T1000 (cell line): Measurements from ENCODE around the gene MYLK.
A peak's percentile ranks its signal among the peaks of the same experiment; 100 is the strongest.

ENCODE experiments used
- DNase-seq: peaks from one replicate; lab custom pipeline; 2025; ENCODE audit warnings: mixed read lengths; lab: John Stamatoyannopoulos, UW

Gene MYLK

DNA sequence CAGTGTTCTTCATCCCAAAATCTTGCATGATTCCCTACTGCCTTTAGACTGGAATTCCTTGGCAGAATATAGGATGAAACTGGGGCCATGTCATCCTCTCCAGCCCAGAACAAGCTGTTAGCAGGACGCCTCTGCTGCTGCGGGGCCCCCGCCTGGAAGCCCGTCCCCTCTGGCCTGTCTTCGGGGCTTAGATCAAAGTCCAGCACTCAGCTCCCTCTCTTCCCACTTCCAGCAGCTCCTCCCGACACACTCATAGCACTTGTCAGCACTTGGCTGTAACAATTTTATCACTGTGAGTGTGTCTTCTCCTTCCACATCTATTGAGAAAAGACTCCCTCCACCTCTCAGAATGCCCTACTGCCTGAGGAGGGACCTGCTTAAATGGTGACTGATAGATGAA, 187.3 kb downstream of the MYLK start:
- DNase-seq, result no peak

DNA sequence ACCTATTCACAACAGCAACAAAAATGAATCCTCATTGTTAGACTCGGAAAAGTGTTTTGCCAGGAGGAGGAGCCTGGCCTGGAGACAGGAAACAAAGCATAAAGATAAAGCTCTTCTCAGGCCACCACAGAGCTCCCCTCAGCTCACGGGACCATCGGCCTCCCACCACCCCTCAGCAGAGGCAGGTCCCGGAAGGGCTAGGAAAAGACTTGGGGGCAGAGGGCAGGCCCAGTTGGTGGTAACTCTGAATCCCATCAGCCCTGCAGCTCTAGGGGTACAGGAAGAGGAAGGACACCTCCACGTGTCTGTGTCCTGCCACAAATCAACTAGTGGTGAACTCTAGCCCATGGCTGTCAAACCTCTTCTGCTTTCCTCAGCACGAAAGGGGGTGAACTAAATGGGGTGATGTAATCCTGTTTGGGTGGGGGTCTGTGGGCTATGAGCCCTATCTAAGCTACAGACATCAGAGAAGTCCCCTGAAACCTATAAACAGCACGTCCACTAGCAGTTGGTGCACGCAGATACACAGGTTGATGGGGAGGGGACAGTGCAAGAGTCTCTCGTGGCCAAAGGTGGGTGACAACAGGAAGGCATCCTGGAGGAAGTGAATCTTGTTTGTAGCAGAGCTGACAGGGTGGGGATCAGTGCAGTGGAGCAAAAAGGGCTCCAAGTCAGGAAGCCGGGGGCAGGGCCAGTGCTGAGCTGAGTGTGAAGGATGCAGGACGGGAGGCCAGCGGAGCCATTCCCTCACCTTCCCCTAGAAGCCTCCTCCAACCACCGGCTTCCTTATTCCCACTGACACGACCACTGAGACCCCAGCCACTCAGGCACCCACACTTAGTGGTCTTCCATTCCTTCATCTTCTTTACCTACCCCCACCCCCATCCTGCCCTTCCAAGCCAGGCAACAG, 188.1 kb downstream of the MYLK start:
- DNase-seq, result no peak

DNA sequence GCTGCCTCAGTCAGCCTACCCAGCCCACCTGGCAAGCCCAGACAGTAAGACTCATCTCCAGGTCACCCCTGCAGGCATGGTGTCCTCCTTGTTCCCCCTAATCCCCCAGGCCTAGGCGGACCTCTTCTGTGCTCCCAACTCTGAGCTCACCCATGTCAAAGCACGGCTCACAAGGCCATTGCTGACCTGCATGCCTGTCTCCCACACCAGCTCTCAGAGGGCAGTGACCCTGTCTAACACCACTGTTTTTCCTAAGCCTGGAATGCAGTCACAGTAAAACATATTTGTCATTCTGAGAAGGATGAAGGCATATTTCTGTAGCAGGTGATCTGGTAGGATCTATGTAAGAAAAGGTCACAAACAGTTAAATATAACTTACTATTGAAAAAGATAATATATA, 189.0 kb downstream of the MYLK start:
- no peak for DNase-seq

DNA sequence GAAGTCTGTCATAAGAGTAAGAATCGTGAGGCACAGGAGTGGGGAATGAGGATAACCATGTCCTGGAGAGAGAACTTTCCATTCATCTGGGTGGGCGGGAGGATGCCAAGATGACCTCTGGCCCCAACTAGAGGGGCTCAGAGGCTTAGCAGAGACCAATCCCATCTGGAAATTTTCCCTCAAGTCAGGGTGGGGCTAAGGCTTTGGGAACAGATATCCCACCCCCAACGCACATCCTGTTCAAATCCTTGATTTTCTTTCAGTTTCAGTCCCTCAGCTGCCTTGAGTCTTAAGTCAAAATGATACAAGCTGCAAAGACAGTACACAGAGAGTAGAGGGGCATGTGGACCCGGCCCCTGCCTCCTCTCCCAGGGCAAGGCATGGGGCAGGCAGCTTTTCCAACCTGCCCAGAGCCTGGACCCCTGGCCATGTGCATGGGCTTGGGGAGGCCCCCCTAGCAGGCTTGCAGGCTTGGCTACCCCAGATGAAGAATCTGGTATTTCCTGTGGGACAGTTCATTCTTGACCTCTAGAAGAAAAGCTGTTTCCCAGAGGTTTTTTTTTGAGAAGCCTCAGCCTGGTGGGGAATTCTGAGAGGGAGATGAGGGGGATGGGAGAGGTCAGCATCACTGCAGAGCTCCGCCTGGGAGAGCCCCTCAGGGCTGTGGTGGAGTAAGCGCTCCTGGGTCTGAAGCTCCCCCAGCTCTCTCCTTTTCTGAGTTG, 189.6 kb downstream of the MYLK start:
- no peak for DNase-seq

DNA sequence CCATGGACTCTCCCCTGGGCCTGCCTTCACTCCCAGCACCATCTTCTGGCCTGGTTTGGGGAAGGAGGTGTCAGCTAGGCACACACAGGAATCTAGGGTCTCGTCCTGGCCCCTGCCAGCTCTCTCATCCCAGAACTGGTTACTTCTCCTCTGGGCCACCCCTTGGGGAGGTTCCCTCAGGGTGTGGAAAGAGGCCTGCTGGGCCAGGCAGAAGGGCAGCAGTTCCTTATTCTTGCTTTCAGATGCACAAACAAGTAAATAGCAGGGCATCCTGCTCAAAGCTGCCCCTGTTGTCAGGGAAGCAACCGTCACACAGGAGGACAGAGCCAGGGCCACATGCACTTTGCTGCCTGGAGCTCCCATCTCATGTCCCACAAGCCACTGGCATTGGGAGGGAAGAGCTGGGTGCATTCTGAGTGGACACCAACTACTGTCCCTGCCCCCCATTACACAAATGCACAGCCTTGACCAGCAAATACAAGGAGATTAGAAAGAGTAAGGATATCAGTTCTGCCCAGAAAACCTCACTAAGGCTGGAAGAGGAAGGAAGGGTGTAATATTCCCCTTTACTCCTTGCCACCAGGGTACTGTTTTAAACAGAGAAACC, 190.4 kb downstream of the MYLK start:
- no peak for DNase-seq

- DNase-seq, result no peak
Measured at GRCh38 chr3:123692671-123693070, 191.5 kb downstream of the MYLK start.

GRCh38 chr3:123692041-123692440, 192.1 kb downstream of the MYLK start:
- no peak for DNase-seq

DNA sequence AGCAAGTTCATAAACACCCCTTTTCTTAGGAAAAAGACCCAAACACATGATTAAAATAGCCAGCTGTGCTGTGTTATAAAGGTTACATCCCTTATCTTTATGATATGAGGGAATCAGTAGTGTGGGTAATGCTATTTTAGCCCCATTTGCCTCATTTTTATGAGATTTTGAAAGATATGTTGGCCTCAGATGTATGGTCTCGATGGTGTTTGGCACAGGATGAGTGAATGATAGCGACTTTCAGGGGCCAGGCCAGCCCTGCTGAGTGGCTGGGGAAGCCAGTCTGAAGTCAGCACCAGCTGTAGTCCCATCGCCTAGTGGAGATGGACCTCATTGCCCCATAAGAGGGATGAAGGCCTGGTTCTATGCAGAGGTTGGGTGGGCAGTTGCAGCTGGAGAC, 194.3 kb downstream of the MYLK start:
- DNase-seq, result no peak

- peak; percentile 67 for DNase-seq
Measured at GRCh38 chr3:123688241-123688747, 195.8 kb downstream of the MYLK start.

GRCh38 chr3:123687286-123687685, 196.8 kb downstream of the MYLK start:
- DNase-seq, result no peak

- no peak for DNase-seq
Measured at GRCh38 chr3:123686251-123686650, 197.9 kb downstream of the MYLK start.

DNA sequence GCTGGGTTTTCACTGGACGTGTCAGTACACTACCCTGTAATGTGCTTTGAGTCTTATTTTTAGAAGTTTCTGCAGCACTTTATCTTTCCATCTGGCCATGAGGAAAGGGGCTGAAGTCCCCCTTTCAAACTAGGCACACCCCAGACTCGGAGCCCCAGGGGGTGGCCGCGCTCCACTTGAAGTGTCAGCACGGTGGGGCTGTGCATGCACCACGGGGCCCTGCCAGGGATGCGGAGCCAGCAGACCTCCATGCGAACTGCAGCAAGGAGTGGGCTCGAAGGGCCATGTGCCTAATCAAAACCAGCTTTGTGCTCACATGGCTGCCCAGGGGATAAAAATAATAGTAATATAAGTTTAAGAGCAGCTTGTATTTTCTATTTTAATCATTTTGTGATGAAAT, 198.4 kb downstream of the MYLK start:
- no peak for DNase-seq

DNA sequence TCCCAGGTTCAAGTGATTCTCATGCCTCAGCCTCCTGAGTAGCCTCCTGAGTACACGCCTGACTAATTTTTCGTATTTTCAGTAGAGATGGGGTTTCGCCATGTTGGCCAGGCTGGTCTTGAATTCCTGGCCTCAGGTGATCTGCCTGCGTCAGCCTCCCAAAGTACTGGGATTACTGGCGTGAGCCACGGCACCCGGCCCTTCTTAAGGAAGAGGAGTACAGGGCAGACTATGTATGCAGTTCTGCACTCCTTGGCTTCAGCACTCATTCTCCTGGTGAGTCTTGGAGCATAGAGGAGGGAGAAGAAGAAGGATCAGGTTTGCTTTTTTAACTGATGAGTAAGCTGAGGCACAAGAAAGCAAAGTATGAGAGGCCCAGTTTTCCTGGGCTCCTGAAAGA, 199.5 kb downstream of the MYLK start:
- no peak for DNase-seq

- DNase-seq, result no peak
Measured at GRCh38 chr3:123684209-123684608, 199.9 kb downstream of the MYLK start.

- DNase-seq, result no peak
Measured at GRCh38 chr3:123683505-123684154, 200.5 kb downstream of the MYLK start.

DNA sequence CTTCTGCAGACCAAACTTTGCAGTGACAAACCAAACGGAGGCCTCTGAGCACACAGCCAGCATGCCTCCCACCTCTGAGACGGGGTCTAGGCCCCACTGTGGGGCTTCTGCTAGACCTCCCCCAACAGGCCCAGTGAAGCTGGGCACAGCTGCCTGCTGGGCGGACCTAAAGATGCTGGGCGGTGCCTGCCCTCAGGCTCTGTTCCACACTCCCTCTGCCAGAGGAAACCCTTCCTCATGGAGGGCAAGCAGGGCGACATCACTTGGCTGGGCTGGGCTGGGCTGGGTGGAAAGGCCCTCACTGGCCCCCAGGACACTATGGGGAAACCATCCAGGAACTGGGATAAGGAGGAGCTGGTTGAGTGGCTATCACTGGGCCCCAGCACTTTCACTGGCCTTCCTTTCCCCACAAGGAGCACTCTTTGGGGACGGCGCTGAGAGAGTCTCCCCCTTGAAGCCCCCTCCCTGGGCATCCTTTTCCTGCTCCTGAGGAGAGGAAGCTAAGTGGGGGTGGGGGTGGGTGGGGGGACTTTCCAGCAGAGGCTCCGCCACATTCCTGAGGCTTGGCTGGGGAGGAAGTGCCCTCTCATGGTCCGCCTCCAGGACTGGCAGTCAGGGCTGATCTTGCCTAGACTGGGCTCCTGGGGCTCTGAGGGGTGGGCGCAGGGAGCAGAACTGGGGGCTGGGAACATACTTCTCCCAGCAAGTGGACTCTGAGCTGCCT, 201.2 kb downstream of the MYLK start:
- no peak for DNase-seq

- DNase-seq, result no peak
Measured at GRCh38 chr3:123682302-123682701, 201.8 kb downstream of the MYLK start.

GRCh38 chr3:123679712-123680386, 204.3 kb downstream of the MYLK start:
- no peak for DNase-seq

DNA sequence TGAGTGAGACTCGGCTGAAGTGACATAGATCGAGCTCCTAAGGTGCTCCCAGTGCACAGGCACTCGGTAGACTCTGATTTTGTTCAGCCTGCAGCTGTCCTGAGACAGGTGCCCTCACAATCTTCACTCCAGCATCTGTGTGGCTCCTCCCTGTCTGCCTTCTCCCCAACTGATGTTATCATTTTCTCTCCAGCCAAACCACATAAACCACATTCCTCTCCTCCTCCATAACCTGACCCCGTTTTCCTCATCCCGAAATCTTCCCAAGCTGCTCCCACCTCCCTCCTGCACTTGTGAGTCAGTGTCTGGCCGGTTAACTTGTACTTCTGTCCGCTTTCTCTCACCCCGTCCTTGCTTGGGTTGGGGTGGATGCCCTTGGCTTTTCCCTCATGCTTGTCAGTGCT, 206.0 kb downstream of the MYLK start:
- DNase-seq, result peak; percentile 57

GRCh38 chr3:123672429-123673146, 211.5 kb downstream of the MYLK start:
- DNase-seq, result no peak
